Right hindlimb (tissue), 1 donor: ENCODE measurements around the gene SPARC.
A peak's percentile ranks its signal among the peaks of the same experiment; 100 is the strongest.

Experiments used
- DNase-seq: peaks from one replicate; pipeline ENCODE4 v3.0.0-alpha.2; 2018

SPARC gene

DNA sequence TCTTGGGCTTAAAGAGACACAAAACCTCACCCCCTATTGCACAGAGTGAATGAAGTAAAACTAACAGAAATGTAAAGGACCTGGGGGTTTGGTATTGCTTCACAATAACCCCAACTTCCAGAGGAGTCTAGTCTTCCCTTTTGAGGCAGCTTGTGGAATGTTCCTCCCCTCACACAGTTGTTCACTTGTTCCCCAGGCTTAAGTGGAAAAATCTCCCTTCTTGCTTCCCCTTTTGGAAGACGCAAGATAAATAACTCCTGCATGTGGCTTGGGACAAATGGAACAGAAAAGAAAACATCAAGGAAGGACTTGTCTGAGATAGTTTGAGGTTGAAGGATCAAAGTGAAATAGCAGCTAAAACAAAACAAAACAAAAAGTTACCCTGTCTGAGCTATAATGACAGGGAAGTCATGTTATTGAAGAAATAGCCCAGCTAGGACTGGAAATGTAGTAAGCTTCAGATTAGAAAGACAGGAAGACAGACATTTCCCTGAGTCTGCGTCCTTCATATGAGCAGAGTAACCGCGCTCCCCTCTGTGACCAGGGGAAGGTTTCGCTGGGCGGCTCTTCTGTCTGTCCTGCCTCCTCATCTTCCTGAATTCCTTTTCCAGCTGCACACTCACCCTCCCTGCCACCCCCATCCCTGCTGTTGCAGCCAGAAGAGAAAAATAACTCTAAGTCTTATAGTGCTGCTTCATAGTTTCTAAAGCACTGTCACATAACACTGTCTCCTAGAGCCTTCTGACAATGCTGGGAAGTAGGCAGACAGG lies 8.8 kb downstream of the SPARC start:
- DNase-seq = peak; percentile 59

DNA sequence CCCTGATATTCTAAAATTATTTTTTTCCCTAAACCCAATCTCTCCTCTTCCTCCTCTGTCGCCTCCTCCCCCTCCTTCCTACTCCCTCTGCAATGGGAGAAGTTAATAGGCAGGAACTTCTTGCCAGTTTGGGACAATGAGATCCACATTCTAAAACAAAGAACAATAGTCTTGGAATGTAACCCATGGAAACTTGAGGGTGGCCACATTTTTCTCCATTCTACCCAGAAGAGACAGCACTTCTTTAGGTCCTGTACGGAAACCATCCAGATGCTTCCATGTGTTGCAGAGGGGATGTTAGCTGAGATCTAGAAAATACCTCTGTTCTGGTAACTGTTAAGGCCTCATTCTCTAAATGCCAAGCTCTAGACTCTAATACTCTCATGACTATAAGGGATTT lies 10.0 kb downstream of the SPARC start:
- DNase-seq = no peak

DNA sequence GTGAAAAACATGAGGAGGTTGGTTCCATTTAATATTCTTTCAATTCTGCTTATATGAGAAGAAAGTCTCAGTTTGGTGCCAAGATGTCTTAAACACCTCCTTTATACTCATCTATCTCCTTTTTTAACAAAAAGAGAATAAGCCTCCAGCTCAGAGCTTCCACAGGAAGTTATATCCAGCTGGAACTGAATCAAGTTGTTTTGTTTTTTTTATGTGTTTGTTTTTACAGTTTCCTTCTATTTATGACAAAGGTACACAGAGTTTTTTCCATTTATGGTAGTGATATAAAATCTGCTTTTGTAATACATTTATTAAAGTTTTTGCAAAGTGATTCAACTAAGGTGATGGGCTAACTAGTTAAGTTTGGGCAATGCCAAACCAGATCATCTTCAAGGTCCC lies 10.4 kb downstream of the SPARC start:
- no peak for DNase-seq

DNA sequence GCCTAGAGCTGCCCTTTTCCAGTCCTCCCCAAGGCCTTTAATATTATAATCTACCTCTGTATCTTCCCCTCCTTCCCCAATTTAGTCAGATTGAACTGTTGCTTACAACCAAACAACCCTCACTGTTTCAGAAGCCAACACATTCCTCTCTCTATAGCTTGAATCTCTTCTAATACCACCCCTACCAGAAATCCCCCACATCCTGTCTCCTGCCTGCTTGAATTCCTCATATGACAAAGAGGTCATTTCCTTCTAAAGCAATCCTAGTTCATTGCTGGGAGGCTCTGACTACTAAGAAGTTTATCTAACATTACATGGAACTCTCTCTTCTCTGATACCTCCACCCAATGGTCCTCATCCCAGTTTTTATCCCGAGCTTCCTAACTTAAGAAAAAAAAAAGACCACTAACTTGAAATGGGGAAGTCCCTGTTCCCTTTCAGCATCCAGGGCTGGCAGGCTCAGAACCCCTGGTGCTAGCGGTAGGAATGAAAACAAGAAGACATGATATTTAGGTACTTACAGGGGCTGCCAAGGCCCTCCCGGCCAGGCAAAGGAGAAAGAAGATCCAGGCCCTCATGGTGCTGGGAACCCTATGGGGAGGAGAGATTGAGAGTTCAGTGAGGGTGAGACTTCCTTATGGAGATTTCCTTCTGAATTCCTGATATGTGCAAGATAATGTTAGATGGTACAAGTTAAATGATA lies 11.0 kb downstream of the SPARC start:
- DNase-seq = no peak

DNA sequence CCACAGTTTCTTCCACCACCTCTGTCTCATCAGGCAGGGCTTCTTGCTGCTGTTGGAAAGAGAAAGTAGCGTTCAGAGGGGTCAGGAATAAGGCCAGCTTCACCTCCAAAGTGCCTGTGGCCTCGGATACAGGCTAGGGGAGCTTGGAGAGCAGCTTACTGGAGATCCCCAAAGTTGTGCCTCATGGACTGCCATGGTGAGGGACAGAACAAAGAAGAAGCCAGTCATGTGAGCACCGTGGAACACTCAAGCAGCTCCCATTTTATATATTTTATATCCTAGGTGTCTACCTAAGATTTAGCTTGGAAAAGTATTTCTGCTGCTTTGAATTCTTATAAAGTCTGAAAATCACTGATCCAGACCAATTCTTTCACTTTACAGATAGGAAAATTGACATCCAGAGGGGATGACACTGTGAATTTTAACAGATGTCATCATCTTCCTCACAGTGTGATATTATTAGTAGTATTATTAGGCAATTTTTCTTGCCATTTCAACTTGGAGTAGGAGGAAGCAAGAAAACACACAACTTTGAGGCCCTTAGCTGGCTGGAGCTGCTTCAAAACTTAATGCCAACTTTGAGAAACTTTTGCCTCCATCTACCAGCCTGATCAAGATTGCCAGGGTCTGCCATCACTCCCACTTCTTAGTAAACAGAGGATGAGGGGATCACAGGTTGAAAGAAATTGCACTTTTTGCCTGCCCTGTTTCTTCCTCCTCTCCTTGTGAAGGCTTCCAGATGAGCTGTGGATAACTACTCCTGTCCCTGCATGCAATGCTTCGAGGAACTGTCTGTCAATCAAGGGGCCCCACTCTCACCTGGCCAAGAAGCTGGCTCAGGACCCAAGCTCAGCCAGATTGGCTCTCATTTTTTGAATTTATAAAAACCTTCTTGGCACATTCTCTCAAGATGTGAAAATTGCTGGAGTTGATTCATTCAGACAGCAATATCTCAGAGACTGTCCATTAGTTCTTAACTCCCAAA lies 11.8 kb downstream of the SPARC start:
- no peak for DNase-seq

DNA sequence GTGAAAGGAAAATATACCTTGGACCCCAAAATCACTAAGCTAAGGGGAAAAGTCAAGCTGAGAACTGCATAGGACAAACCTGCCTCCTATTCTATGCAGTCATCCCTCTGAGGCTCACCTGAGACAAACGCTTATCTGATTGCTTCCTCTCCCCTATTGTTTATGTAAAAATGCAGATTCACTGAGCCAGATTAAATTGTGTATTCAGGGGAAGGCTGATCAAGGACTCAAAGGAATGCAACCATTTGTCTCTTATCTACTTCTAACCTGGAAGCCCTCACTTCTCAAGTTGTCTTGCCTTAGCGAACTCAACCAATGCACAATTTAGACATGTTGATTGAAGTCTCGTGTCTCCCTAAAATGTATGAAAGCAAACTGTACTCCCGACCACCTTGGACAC lies 13.3 kb downstream of the SPARC start:
- no peak for DNase-seq

DNA sequence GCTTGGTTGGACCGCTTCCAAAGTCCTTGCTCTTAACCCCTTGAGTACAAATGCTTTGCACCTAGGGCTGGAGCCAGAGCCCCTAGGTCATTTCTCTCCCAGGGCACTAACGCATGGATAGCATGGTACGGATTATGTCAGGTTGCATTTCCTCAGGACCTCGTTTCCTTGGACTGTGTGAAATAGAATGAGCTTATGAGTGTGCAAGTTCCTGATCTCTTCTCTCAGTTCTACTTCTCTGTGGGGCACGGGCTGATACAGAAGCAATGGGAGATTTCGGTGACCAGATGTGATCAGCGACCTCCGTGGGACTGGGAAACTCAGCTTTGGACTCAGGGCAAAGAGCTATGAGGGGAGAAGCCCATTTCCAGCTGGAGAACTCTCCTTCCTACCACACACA lies 14.2 kb downstream of the SPARC start:
- no peak for DNase-seq

DNA sequence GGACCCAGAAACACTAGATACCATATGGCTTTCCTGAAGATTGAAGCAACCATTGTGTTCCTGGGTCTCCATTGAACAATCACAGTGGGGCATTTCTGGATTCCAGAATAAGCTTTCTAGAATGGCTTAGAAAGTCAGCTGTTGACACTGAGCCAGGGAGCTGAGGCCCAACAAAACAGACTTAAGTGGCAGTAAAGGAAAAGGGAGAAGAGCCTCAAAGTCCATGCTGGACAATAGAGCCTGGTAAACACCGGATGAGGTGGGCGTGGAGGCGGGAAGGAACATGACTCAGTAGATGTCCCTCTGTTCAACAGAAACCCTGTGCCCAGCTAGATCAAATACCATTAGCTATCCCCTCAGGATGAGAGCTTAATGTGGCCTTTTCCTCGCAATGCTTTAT lies 14.8 kb downstream of the SPARC start:
- no peak for DNase-seq

DNA sequence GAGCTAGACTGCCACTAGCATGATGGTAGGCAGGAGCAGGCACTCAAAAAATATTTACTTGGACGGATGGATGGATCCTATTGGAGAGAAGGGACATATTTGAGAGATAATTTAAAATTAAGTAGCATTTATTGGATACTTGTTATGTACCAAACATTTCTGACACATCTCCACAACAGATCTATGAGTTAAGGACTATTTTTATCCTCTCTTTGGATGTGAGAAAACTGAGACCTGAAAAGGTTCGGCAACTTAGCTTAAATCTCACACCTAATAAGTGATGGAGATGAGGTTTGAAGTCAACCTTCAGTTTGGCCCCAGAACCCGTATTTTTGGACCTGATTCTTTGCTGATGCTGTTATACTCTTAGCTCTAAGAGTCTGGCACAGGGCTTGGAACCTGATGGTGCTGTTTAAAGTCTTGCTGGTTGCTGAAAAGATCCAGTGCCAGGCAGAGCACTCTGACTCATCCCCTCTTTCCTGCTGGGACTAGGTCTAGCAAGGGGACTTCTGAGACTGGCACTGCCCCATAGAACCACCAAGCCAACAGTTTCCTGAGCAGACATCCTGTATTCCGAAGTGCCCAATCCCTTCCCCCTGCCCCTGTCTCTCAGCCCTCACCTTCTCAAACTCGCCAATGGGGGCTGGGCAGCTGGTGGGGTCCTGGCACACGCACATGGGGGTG lies 15.6 kb downstream of the SPARC start:
- DNase-seq = no peak

DNA sequence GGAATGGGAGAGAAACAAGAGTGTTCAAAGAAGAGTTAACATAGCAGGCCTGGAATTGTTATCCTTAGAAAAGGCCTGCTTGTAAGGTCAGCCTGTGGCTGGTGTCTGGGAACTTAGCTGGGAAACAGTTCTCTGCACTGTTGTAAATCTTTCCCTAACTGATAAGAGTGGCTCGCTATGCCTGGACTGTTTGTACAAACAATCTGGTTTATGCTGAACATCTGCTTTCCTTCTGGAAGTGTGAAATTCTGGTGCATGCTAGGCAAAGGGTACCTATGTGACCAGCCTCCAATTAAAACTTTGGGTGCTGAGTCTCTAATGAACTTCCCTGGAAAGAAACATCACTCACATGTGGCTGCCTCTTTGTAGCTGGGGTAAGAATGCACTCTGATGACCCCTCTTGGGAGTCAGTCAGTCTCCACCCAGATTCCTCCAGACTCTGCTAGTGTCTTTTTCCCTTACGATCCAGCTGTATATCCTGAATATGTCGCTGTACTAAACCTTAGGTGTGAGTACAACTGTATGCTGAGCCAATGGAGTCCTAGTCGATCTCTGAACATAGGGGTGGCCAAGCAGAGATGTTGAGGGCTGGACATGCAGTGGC lies 16.5 kb downstream of the SPARC start:
- no peak for DNase-seq

DNA sequence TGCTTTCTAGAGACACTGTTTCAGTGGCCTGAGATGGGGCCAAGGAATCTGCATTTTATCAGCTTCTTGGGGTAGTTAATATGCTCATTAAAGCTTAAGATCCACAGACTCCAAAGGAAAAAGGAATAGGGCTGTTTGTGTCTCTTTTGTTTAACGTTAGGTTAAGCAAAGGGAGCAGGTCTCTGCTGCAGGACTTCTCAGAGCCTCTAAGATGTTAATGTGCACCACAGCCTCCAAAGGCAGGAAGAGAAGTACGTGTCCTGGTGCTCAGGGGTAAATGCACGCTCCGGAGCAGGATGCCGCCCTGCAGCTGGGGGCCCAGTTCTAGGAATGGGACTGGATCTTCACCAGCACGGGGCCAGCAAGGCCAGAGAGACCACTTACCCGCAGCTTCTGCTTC lies 19.6 kb downstream of the SPARC start:
- no peak for DNase-seq

DNA sequence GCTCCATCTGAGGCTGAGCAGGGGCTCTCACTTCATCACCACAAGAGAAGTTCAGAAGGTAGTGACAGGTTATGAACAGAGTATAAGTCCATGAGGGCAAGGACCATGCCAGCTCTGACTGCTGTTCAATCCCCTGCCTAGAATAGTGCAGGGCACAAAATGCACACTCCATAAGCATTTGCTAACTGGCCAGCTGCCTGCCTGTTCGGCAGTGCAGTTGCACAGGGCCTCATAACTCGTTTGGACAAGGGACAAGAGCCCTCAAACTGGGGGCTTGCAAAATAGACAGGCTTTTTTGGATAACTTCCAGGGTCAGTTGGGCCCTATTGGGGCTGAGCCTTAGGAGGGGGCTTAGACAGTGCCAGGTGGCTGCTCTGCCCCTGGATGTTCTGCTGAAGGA lies 21.1 kb downstream of the SPARC start:
- DNase-seq = no peak

DNA sequence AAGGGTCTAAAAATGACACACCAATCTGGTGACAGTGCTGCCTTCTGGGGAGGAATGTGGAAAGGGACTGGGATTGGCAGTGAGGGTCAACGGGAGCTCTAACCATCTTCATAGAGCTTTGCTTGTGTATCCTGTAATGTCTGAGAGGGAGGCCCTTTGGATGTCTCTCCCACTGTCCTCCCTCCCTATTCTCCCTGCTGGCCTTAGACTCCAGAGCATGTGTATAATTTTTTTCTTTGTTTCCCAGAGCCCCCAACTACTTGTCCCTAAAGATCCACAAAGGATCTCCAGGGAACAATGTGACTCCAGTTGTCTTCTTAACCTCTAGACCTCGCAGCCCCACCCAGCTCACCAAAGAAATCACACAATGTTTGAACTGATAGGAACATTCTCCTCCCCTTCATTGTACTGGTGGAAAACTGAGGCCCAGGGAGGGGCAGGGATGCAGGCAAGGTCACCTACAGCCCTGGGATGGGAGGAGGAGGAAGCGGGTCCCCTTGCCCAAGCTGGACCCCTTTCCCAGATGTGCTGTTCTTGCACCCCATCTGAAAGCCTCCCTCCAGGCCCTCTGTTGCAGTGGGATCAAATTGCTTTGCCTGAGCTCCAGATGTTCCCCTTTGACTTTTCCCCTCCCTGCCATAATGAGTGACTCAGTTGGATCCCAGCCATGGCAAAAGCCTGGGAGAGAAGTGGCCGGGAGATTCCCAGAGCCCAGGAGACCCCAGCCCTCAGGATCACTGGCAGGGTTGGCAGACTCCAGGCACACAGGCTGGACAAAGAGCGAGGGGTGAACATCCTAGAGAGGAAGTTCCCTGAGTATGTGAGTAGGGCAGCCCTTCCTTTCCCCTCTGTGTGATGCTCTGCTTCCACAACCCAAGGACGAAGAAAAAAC lies 21.8 kb downstream of the SPARC start:
- no peak for DNase-seq

DNA sequence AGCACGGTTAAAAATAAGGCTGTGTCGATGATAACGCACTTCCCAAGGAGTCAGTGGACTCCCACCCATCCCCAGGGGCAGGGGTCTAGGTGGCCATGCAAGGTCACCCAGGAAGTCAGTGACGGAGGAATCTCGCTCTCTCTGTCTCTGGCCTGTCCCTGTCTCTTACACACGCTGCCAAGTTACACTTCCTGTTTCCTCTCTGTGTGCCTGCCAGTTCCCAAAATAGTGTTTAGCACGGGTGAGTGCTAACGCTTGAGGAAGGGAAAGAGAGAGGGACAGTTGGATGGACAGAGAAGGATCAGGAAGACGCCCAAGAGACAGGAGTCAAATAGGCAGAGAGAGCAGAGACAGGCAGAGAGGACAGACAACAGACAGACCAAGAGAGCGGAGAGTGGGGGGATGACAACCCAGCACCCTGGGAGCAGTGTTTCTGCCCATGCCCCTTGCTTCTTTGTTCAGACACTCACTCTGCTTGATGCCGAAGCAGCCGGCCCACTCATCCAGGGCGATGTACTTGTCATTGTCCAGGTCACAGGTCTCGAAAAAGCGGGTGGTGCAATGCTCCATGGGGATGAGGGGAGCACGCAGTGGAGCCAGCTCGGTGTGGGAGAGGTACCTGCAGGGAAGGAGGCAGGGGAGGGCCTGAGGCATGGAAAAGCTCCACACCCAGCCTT lies 23.0 kb downstream of the SPARC start:
- DNase-seq = peak; percentile 68

DNA sequence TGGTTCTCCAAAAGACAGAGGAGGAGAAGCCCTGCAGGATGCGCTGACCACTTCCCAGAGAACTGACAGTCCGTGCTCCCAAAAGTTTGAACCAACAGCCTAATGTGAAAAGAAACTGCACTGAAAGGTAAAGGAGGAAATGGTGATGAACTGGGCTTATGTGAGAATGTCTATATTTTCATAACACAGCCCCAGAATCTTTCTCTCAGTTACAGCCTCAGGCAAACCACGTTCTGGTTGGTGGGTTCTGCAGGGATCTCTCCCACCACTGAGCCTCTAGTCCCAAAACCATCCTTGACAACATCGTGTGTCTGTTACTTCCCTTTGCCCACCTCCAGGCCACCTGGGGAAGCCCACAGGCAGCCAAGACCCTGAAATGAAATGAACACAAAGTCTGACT lies 23.9 kb downstream of the SPARC start:
- DNase-seq = no peak

DNA sequence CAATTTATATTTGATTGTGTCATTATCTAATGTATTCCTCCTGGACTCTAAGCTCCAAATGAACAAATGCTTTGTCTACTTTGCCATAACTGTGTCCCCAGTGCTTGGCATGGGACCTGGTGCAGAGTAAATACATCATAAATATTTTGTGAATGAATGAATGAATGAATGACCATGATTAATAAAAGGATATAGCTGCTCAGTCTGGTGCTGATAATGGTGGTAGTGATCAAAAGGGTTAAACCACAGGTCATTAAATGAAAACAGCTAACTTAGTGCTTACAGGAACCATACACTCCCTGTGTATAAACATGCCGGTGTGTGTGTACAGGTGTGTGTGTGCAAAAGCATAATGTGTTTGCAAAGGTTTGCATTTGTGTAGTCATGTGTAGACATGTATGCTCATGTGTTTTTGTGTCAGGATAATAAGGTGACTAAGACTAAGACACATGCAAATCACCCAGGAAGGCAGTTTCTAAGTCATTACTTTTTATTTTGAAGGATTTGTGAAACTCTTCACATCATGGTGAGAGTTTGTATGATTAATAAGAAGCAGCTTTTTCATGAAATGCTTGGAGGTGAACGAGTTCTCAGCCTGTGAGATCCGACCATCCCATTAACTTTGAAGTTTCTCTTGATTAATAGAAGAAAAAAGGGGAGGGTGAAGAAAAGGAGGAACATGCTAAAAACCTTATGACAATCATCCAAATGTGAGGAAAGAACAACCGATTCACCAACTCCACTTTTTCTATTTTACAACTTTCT lies 24.6 kb downstream of the SPARC start:
- DNase-seq = no peak

DNA sequence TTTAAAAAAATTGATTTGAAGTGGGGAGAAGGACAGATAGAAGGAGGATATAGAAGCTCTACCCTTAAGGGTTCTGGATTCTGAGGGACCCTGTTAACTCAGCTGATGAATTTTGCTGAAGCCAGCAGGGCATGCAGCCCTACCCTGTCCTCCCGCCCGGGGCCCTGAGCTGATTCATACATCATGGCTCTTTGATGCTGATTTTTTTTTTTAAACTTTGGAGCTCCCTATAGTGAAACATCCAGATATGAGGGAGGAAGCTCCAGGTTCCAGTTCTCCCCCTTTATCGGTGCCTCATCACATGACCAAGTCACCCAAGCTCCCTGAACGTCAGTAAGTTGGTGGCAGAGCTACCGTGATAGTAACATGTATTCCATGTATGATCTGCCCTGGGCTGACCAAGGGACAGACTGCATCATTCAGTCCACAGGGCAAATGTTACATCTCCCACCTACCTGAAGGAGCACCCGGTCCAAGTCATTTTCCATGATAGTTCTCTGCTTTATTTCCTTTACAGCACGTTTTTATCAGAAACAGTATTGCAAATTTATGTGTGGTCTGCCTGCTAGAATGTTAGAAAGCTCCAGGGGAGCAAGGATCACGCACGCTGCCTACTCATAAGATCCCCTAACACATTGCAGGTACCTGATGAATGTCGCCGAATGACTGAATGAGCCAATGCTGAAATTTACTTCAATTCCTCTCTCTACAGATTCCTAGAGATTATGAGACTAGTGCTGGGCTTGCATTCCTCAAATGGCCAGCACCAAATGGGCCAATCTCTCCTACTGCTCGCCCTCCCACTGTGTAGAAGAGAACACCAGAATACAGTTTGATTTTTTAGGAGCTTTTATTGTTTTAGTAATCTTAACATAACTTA lies 25.9 kb downstream of the SPARC start:
- DNase-seq = peak; percentile 52

DNA sequence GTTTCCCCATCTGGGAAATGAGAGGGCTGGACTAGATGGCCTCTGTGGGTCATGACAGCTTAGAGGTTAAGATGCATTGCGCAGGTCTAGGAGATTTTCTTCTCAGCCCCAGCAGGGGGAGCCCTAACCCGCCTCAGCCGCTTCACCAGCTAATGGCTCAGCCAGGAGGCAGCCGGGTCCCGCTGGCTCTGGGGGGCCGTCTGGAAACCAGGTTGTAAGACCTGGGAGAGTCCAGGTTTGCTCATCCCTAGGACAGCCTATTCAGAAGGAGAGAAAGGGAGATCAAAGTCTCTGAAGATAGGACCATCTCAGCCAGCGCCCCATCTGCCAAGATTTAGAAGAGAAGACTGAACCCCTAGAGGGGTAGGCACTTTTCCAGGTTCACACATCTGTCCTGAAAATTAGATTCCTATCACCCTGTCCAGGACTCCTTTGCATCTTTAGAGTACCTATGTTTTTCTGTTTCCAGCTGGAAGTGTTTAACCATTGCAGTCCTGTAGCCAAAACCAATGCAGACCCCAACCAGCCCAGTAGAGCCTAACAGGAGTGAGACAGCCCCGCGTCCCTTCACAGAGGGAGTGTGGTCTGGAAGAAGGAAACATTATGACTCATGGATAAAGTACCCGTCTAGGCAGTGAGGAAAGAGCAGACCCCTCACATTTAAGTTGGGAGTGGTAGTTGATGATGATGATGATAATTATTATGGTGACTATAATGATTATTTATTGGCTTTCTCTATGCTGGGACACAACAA lies 27.5 kb downstream of the SPARC start:
- DNase-seq = peak; percentile 93
